Measurements from ENCODE around the gene HOXA5.

DNA sequence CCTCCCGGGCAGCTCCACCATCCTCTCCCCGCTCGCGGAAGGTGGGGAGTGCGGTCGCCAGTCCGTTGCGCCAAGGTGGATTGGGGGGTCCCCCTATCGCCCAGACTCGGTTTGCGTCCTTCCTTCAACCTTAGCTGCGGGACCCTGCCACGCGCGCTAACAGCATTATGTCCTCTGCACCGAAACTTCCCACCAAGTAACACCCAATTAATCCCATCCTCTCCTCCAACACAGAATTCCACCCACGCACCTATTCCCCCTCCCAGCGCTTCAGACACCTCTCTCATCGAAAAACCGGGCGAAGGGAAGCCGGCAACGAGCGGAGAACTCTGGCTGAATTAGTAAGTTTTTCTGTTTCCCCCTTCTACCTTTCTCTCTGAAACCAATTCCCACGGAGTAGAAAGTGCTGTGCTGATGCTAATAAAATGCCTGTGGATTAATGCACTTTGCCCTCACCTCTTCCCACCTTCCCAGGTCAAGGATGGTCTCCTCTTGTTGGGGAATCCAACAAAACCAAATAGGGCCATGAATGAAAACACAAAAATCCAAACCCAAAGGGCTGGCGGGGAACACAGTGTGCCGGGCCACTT is 8.0 kb upstream of the HOXA5 start:
- TF ChIP-seq POLR2AphosphoS5 (IDR thresholded peaks at IDR 0.05) (no peak), CTCF (IDR thresholded peaks at IDR 0.05) (no peak), POLR2A (IDR thresholded peaks at IDR 0.05) (no peak)
